Measurements from ENCODE around the gene LPO.

DNA sequence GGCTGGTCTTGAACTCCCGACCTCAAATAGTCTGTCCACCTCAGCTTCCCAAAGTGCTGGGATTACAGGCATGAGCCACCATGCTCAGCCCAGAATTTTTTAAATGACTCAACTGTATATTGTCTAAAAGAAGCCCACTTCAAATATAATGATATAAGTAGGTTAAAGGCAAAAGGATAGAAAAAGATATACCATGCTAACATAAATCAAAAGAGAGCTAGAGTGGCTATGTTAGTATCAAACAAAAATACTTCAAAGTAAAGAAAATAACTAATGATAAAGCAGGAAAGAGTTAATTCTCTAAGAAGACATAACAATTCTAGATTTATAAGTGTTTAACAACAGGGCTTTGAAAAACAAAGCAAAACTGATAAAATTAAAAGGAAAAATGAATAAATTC is 55.6 kb downstream of the LPO start:
- TF ChIP-seq, protein P1, sequence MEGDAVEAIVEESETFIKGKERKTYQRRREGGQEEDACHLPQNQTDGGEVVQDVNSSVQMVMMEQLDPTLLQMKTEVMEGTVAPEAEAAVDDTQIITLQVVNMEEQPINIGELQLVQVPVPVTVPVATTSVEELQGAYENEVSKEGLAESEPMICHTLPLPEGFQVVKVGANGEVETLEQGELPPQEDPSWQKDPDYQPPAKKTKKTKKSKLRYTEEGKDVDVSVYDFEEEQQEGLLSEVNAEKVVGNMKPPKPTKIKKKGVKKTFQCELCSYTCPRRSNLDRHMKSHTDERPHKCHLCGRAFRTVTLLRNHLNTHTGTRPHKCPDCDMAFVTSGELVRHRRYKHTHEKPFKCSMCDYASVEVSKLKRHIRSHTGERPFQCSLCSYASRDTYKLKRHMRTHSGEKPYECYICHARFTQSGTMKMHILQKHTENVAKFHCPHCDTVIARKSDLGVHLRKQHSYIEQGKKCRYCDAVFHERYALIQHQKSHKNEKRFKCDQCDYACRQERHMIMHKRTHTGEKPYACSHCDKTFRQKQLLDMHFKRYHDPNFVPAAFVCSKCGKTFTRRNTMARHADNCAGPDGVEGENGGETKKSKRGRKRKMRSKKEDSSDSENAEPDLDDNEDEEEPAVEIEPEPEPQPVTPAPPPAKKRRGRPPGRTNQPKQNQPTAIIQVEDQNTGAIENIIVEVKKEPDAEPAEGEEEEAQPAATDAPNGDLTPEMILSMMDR (IDR thresholded peaks at IDR 0.05): no peak
- no peak for TF ChIP-seq TCF7L2 (IDR thresholded peaks at IDR 0.05; ENCODE audit: low read depth, low read length)

All from Panc1 (cell line).